GM18498 (cell line): ENCODE measurements around the gene LHFPL5.

Experiments used
- ATAC-seq: cut with Tn5 transposase; IDR thresholded peaks from one replicate; pipeline ENCODE4 v1.9.1; 2021; ENCODE audit warnings: mild to moderate bottlenecking, moderate library complexity; ENCODE audit not compliant: unreplicated experiment

LHFPL5 gene

DNA sequence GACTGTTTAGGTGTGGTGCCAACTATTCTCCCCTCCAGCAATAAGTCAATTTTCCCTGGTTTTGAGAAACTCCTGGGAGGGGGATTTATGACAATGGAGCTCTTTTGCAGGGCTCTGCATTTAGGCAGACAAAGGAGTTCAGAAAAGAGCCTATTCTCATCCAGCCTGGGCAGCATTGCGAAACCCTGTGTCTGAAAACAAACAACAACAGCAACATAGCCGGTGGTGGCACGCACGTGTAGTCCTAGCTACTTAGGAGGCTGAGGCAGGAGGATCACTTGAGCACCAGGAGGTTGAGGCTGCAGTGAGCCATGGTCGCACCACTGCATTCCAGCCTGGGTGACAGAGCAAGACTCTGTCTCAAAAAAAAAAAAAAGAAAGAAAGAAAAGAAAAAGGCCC is 14.5 kb upstream of the LHFPL5 start:
- no peak for ATAC-seq

DNA sequence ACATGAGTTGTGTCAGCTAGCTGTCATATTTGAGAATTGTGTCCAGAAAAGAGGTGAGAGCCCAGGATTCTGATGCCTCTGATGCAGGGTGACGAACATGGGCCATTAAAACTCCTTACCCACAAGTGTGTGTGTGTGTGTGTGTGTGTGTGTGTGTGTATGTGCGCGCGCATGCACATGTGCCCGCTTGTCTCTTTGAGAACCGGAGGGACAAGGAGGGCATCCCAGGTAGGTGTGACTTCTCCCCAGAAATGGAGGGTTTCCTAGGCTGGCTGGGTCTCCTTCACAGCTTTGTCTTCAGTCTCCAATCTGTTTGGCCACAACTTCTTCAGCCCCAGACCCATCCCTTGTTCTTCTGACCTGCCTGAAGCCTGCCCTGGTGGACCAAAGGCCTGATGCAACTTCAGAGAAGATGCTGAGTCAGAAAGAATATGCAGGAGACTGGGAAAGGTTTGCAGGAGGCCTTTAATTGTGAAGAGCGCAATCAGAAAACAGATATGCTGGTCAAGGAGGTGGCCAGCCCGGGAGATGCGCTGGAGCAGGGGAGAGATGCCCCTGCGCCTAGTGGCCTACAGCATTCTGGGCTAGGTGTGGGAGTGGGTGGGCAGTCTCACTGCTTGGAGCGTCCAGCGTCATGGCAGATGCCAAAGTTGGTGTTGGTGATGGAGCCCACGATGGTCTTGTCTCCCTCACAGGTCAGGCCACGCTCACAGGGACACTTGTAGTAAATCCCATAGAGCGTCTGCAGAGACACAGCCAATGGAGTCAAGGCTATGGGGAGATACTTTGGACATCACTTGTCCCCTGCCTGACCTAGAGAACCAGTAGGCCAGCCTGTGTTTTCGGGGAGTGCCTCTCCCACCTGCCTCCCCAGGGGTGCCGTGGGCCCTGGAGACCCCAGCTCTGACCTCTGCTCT is 10.4 kb upstream of the LHFPL5 start:
- no peak for ATAC-seq

- no peak for ATAC-seq
Measured at GRCh38 chr6:35795453-35796071, 9.6 kb upstream of the LHFPL5 start.

DNA sequence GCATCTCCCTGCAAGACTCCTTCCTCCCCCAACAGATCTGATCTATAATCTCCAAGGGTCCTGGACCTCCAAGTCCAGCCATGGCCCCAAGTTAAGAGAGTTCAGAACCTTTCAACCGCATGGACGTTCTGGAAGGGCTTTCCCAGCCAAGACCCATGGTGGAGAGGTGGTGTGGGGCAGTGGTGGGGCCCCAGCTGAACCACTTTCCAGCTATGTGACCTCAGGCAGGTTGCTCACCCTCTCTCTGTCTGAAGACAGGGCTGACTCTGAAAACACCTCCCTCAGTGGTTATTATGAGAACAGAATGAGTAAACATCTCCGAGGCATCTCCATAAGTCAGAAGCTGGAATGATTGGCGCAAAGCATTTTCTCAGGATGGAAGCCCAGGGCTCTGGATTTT is 8.9 kb upstream of the LHFPL5 start:
- ATAC-seq: no peak

DNA sequence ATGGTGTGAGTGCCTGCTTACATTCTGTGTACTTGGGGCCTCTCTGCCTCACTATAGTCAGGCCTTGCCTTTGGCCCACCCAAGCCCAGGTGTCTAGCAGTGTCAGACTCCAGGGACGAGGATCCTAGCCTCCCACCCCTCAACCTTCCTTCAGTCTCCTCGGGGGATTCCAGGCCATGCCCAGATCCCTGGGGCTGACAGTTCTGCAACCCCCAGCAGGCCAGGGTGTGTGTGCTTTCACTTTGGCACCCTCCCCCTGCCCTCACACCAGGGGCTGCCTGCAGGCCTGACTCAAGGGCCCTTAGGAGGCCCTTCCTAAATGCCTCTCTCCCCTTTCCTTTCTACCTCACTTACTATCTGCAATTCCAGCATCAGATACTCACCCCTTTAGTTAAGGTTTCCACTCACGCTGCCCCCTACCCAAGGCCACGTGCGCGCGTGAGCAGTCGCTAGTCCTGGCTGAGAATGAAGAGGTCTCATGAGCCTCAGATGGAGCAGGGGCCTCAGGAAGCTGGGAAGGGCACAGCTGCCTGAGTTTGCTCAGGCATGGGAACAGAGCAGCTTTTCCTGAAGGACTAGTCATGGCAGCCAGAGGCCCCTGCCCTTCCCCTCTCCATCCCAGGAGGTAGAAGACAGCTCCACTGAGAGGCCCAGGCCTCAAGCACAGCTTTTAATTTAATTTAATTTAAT is 7.2 kb upstream of the LHFPL5 start:
- no peak for ATAC-seq

DNA sequence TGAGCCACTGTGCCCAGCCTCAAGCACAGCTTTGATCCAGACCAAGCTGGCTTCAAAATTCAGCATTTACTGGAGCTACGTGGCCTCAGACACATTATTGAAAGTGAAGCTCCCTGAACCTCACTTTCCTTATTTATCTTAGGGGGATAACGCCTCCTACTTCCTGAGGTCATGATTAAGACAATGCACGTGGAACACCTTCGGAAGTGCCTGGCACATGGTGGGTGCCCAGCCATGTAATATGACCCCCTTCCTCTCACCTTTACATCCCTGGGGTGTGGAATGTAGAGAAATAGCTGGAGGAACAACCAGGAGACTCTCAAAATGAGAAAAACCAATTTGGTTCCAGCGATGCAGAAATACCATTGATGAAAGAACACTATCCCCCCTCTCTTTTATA is 6.4 kb upstream of the LHFPL5 start:
- ATAC-seq: no peak

- ATAC-seq: no peak
Measured at GRCh38 chr6:35801148-35801547, 4.0 kb upstream of the LHFPL5 start.

- ATAC-seq: no peak
Measured at GRCh38 chr6:35808688-35809087, 3.5 kb downstream of the LHFPL5 start.

DNA sequence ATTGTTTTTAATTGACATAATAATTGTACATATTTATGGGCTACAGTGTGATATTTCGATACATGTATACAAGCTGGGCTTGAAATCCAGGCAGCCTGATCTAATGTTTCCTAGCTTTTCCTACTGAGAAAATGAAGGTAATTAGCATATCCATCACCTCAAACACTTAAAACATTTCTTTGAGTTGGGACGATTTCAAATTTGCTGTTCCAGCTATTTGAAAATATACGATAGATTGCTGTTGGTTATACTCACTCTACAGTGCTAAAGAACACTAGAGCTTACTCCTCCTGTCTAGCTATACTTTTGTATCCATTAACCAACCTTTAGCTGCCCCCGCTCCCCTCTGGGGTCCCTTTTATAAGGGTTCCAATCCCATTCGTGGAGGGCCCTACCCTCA is 4.7 kb downstream of the LHFPL5 start:
- no peak for ATAC-seq

DNA sequence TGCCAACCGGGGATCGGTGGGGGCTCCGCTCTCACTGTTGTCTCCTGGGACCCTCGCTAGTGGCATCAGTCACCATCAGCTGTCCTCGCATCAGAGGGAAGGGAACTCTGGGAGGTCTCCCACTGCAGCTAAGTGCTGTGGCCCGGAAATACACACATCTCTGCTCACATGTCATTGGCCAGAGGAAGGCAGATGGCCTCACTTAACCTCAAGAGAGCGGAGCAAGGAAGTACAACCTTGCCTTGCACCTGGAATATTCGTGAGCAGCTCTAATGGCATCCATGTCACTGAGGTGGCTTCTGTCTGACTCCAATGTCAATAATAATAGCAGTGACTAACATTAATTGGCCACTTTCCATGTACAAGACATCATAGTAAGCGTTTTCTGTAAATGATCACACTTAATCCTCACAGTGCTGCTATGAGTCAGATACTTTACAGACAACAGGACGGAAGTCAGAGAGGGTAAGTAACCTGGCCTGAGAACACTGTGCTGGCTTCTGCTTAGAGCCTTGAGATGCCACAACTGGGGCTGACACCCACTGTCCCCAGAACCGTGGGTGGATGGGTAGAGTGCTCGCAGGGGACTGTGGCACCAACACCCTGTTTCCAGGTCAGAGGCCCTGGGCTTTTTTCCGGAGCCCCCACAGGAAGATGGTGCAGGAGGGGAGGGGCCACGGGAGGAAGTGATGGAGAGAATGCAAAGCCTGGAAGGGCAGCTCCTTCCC is 6.0 kb downstream of the LHFPL5 start:
- no peak for ATAC-seq

DNA sequence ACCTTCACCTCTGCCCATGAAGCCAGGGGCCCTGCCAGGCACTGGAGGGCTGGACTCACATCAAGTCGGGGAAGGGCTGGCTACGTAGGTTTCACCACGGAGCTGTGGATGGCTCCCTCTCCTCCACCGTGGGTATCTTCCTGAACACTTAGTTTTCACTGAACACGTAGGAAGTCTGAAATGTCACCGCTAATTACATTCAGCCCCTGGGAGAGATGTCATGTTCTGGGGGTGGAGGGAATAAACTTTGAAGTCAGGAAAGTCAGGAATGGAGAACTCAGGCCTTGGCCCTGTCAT is 6.5 kb downstream of the LHFPL5 start:
- ATAC-seq: no peak

DNA sequence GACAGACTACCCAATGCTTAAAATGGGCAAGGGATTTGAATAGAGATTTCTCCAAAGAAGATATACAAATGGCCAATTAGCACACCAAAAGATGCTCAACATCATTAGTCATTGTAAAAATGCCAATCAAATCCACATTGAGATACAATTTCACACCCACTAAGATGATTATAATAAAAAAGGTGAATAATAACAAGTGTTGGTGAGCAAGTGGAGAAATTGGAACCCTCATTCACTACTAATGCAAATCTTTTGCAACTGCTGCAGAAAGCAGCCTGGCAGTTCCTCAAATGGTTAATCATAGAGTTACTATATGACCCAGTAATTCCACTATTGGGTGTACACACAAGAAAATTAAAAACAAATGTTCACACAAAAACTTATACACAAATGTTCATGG is 12.4 kb downstream of the LHFPL5 start:
- no peak for ATAC-seq

GRCh38 chr6:35823601-35824000 is 18.4 kb downstream of the LHFPL5 start:
- no peak for ATAC-seq

- ATAC-seq: no peak
Measured at GRCh38 chr6:35824552-35825192, 19.5 kb downstream of the LHFPL5 start.

DNA sequence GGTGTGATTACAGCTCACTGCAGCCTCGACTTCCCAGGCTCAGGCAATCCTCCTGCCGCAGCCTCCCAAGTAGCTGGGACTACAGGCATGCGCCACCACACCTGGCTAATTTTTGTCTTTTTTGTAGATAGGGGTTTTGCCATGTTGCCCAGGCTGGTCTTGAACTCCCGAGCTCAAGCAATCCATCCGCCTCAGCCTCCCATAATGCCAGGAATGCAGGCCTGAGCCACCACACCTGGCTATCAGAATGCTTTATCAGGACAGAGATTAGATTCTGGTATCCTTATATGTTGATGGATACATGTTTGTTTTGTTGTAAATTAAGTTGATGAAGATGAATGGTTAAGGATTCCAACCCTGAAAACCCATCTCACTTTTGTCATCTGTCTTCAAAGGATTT is 24.2 kb downstream of the LHFPL5 start:
- ATAC-seq: no peak

GRCh38 chr6:35831257-35832007 is 26.3 kb downstream of the LHFPL5 start:
- ATAC-seq: no peak

- ATAC-seq: no peak
Measured at GRCh38 chr6:35833536-35833935, 28.4 kb downstream of the LHFPL5 start.

- no peak for ATAC-seq
Measured at GRCh38 chr6:35839019-35839418, 33.9 kb downstream of the LHFPL5 start.

DNA sequence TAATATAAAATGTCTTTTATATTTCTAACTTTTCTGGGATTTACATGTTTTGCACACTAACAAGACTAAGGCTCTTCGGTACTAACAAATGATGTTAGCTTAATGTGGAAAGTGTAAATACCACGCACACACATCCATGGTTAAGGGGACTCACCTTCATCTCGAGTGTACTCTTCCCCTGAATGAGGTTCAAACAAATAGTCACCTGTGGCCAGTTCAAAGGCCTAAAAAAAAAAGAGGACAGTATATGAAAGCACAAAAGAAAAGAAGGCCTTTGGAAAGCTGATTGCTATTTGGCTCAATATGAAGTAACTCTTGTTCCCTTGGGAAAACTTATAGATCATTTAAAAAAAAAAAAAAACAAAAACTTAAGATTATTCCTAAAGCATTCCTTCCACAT is 37.2 kb downstream of the LHFPL5 start:
- ATAC-seq: no peak

- ATAC-seq: no peak
Measured at GRCh38 chr6:35844290-35844689, 39.1 kb downstream of the LHFPL5 start.
